HCT116 (cell line): ENCODE results near the gene KDM2B. TPM values are rescaled to one million over a fixed set of nuclear protein-coding genes. Genes with fewer than 3 reads are reported as not detected.

ENCODE experiments used
- ATAC-seq: fragments of 200-7000 bp; cut with Tn5 transposase; 2 replicates; pipeline ENCODE4 v1.9.1; 2020; ENCODE audit warnings: mild to moderate bottlenecking, moderate library complexity
- BruUV-seq: library from RNA; stranded (reverse); fragments of 400-500 nt; replicated peaks from 2 replicates; lab custom pipeline; 2021; lab: Mats Ljungman, UMichigan
- CTCF ChIA-PET: fragments of 300-600 bp; sonication (Branson Sonifier 250); formaldehyde crosslinking; loops from one replicate; lab custom pipeline; 2021; ENCODE audit warnings: antibody characterized with exemption; lab: Charles Lee
- POLR2A ChIA-PET: fragments of 300-600, 350-600 bp; sonication (Branson Sonifier 250); formaldehyde crosslinking; loops from one replicate; lab custom pipeline; 2021; ENCODE audit warnings: antibody characterized with exemption; lab: Charles Lee
- RAD21 ChIA-PET, 2 experiments: fragments of 300-600 bp; sonication (Branson Sonifier 250); formaldehyde crosslinking; loops; one replicate each; lab custom pipeline; 2023; ENCODE audit warnings: low total read pairs in 2 of 2; ENCODE audit not compliant: uncharacterized antibody in 2 of 2, unreplicated experiment in 2 of 2, low non-redundant PET in 1 of 2; lab: Charles Lee
- DNase-seq: peaks from one replicate; pipeline ENCODE4 v3.0.0-alpha.2; 2010; ENCODE audit warnings: low read depth, low spot score
- H2AFZ ChIP-seq: fragments of 200-600 bp; shearing (Covaris generic), sonication (generic); 2 replicates; pipeline ENCODE4 v1.6.1; 2017; ENCODE audit warnings: low read depth, mixed run types, mixed read lengths, antibody characterized with exemption, low read length; ENCODE audit not compliant: poor library complexity, severe bottlenecking
- H3K27ac ChIP-seq: 2 replicates; pipeline ENCODE4 v1.5.1; 2012; ENCODE audit warnings: low read depth, low read length
- H3K27me3 ChIP-seq: fragments of 200-600 bp; sonication (generic); 2 replicates; pipeline ENCODE4 v1.6.1; 2016; ENCODE audit warnings: mixed run types, low read length, mixed read lengths; ENCODE audit not compliant: insufficient read depth
- H3K36me3 ChIP-seq, 2 experiments: fragments of 200-500 bp in 1 of 2; fragments of 200-600 bp in 1 of 2; sonication (Bioruptor generic) in 1 of 2; sonication (generic) in 1 of 2; 2 replicates each; pipeline versions ENCODE4 v1.5.1 to v1.6.1; 2014 to 2016; ENCODE audit warnings: low read length in 2 of 2, inconsistent platforms in 1 of 2, mixed read lengths in 1 of 2, mixed run types in 1 of 2; ENCODE audit not compliant: insufficient read depth in 2 of 2, control insufficient read depth in 1 of 2
- H3K4me1 ChIP-seq, 2 experiments: fragments of 200-600 bp in 1 of 2; sonication (generic) in 1 of 2; 2 replicates each; pipeline versions ENCODE4 v1.5.1 to v1.6.1; 2012 to 2017; ENCODE audit warnings: low read length in 2 of 2, inconsistent platforms in 1 of 2, mild to moderate bottlenecking in 1 of 2, mixed read lengths in 1 of 2, mixed run types in 1 of 2, moderate library complexity in 1 of 2; ENCODE audit not compliant: insufficient read depth in 2 of 2, control insufficient read depth in 1 of 2
- H3K4me2 ChIP-seq: fragments of 200-600 bp; sonication (generic); 2 replicates; pipeline ENCODE4 v1.6.1; 2017; ENCODE audit warnings: mixed run types, low read length, mixed read lengths
- H3K4me3 ChIP-seq, 2 experiments: fragments of 200-600 bp in 1 of 2; sonication (generic) in 1 of 2; replicated peaks in 1 of 2; 2 replicates each; pipeline ENCODE4 v1.5.1; 2011 to 2016; ENCODE audit warnings: low read length in 2 of 2, control low read depth in 1 of 2, low read depth in 1 of 2, mild to moderate bottlenecking in 1 of 2, mixed read lengths in 1 of 2, mixed run types in 1 of 2
- H3K79me2 ChIP-seq: fragments of 200-600 bp; sonication (generic); 2 replicates; pipeline ENCODE4 v1.6.1; 2017; ENCODE audit warnings: mild to moderate bottlenecking, mixed run types, low read length, moderate library complexity, mixed read lengths; ENCODE audit not compliant: insufficient read depth
- H3K9ac ChIP-seq: fragments of 200-600 bp; sonication (generic); 2 replicates; pipeline ENCODE4 v1.6.1; 2016; ENCODE audit warnings: low read length, mixed read lengths
- H3K9me2 ChIP-seq: fragments of 200-600 bp; sonication (generic), shearing (Covaris generic); 2 replicates; pipeline ENCODE4 v1.6.1; 2017; ENCODE audit warnings: mixed run types, mild to moderate bottlenecking, moderate library complexity; ENCODE audit not compliant: insufficient read depth
- H3K9me3 ChIP-seq, 2 experiments: fragments of 200-500 bp in 1 of 2; fragments of 200-600 bp in 1 of 2; sonication (Bioruptor generic) in 1 of 2; sonication (generic) in 1 of 2; 2 replicates each; pipeline ENCODE4 v1.6.1; 2014 to 2017; ENCODE audit warnings: low read length in 2 of 2, mixed read lengths in 2 of 2, inconsistent platforms in 1 of 2, low read depth in 1 of 2, mild to moderate bottlenecking in 1 of 2, mixed run types in 1 of 2, moderate library complexity in 1 of 2; ENCODE audit not compliant: control insufficient read depth in 1 of 2, insufficient read depth in 1 of 2
- H4K20me1 ChIP-seq: fragments of 200-600 bp; sonication (generic), shearing (Covaris generic); 2 replicates; pipeline ENCODE4 v1.6.1; 2017; ENCODE audit warnings: mixed run types, mild to moderate bottlenecking, moderate library complexity; ENCODE audit not compliant: insufficient read depth
- ATF3 ChIP-seq: IDR thresholded peaks from 2 replicates; pipeline ENCODE4 v1.6.1; 2012
- CEBPB ChIP-seq: IDR thresholded peaks from 2 replicates; pipeline ENCODE4 v1.6.1; 2012; ENCODE audit warnings: low read depth
- CTCF ChIP-seq, 3 experiments: fragments of 200-600 bp in 1 of 3; sonication (generic) in 1 of 3; IDR thresholded peaks in 2 of 3; conservative IDR thresholded peaks in 1 of 3; 2 replicates each; pipeline ENCODE4 v1.5.1; 2012 to 2017; ENCODE audit warnings: low read depth in 2 of 3, low read length in 2 of 3, antibody characterized with exemption in 1 of 3, borderline replicate concordance in 1 of 3, control low read depth in 1 of 3, mild to moderate bottlenecking in 1 of 3, mixed read lengths in 1 of 3, mixed run types in 1 of 3, moderate library complexity in 1 of 3; ENCODE audit not compliant: insufficient read depth in 1 of 3
- EGR1 ChIP-seq: IDR thresholded peaks from 2 replicates; pipeline ENCODE4 v1.6.1; 2012; ENCODE audit warnings: low read depth
- ELF1 ChIP-seq: IDR thresholded peaks from 2 replicates; pipeline ENCODE4 v1.6.1; 2012; ENCODE audit warnings: low read depth, borderline replicate concordance
- EZH2 ChIP-seq: fragments of 200-600 bp; sonication (generic); IDR thresholded peaks from 2 replicates; pipeline ENCODE4 v1.6.1; 2017; ENCODE audit warnings: antibody characterized with exemption, mixed run types
- EZH2phosphoT487 ChIP-seq: fragments of 200-600 bp; IDR thresholded peaks from 2 replicates; pipeline ENCODE4 v1.6.1; 2018; ENCODE audit warnings: antibody characterized with exemption, borderline replicate concordance
- FOSL1 ChIP-seq: IDR thresholded peaks from 2 replicates; pipeline ENCODE4 v1.6.1; 2012; ENCODE audit warnings: low read depth
- JUND ChIP-seq: IDR thresholded peaks from 2 replicates; pipeline ENCODE4 v1.6.1; 2012
- MAX ChIP-seq: IDR thresholded peaks from 2 replicates; pipeline ENCODE4 v1.6.1; 2012
- POLR2A ChIP-seq: IDR thresholded peaks from 2 replicates; pipeline ENCODE4 v1.7.0; 2011; ENCODE audit warnings: borderline replicate concordance; ENCODE audit not compliant: insufficient read depth, insufficient read length; ENCODE audit errors: extremely low read depth
- POLR2AphosphoS5 ChIP-seq: IDR thresholded peaks from 2 replicates; pipeline ENCODE4 v1.6.1; 2011; ENCODE audit warnings: mild to moderate bottlenecking, low read depth, low read length, moderate library complexity
- RAD21 ChIP-seq: IDR thresholded peaks from 2 replicates; pipeline ENCODE4 v1.6.1; 2012; ENCODE audit warnings: low read depth, mild to moderate bottlenecking
- SIN3A ChIP-seq: IDR thresholded peaks from 2 replicates; pipeline ENCODE4 v1.6.1; 2012; ENCODE audit warnings: low read depth
- SP1 ChIP-seq: IDR thresholded peaks from 2 replicates; pipeline ENCODE4 v1.6.1; 2012; ENCODE audit warnings: low read depth
- SRF ChIP-seq: IDR thresholded peaks from 2 replicates; pipeline ENCODE4 v1.6.1; 2012; ENCODE audit warnings: low read depth
- YY1 ChIP-seq: IDR thresholded peaks from 2 replicates; pipeline ENCODE4 v1.6.1; 2011; ENCODE audit warnings: low read length, low read depth, moderate library complexity, mild to moderate bottlenecking; ENCODE audit not compliant: insufficient replicate concordance; ENCODE audit errors: extremely low read depth
- ZBTB33 ChIP-seq: IDR thresholded peaks from 2 replicates; pipeline ENCODE4 v1.6.1; 2011; ENCODE audit warnings: mild to moderate bottlenecking, low read length, moderate library complexity; ENCODE audit not compliant: insufficient replicate concordance; ENCODE audit errors: extremely low read depth
- intact Hi-C: fragments of 100-400 bp; cut with micrococcal nuclease; formaldehyde crosslinking; loops from 2 replicates; pipeline ENCODE4 v1.10.0; 2022
- total RNA-seq: library from RNA; stranded (reverse); gene quantifications from one replicate; pipeline ENCODE4 v1.2.1, GENCODE V29; 2021; ENCODE audit not compliant: unreplicated experiment

The KDM2B gene
- total RNA-seq, 1 experiment from 2014 or later = 36.7 TPM

- TF ChIP-seq CTCF (IDR thresholded peaks at IDR 0.05 in 2 of 3, conservative IDR thresholded peaks at IDR 0.05 in 1 of 3; ENCODE audit: borderline replicate concordance in 1 of 3, insufficient read depth in 1 of 3, low read depth in 2 of 3, low read length in 2 of 3) (no peak), ATF3 (no peak), MAX (no peak)
These were observed 6.8 kb downstream of the KDM2B start (continued) for GRCh38 chr12:121574025-121574424.

GRCh38 chr12:121571920-121572319, 8.9 kb downstream of the KDM2B start:
- H3K27me3 ChIP-seq = no peaks in the 10 kb centered on the region
- H3K36me3 ChIP-seq = no peaks in the 10 kb centered on the region
- H3K9ac ChIP-seq = no peak overlapping the region
- ChIA-PET POLR2A (no interaction called here), RAD21 (no interaction called here), CTCF (no interaction called here)
- H3K4me1 ChIP-seq = peaks cover 0 to 4% of the 10 kb centered on the region in 2 experiments; a peak in 2 of 4 replicates
- no peak overlapping the region for H3K27ac ChIP-seq
- H3K4me2 ChIP-seq = no peak overlapping the region
- no peak for ATAC-seq
- DNase-seq = no peak
- H4K20me1 ChIP-seq = no peaks in the 10 kb centered on the region
- BruUV-seq = no TSS peak
- intact Hi-C loops = no loop called here
- no peaks in the 10 kb centered on the region for H3K79me2 ChIP-seq
- H3K9me2 ChIP-seq = no peaks in the 10 kb centered on the region
- H3K4me3 ChIP-seq = no peak overlapping the region
- TF ChIP-seq CEBPB = no peak
- no peak for TF ChIP-seq EZH2
- TF ChIP-seq EGR1 = no peak
- TF ChIP-seq SP1 = no peak
- TF ChIP-seq FOSL1 = no peak
- TF ChIP-seq JUND = no peak
- TF ChIP-seq POLR2AphosphoS5 = no peak
- no peak for TF ChIP-seq SRF
- no peak for TF ChIP-seq RAD21
- TF ChIP-seq ELF1 = no peak
- TF ChIP-seq ZBTB33 = no peak
- no peak for TF ChIP-seq POLR2A
- no peak for TF ChIP-seq EZH2phosphoT487
- no peak for TF ChIP-seq YY1
- TF ChIP-seq CTCF (IDR thresholded peaks at IDR 0.05 in 2 of 3, conservative IDR thresholded peaks at IDR 0.05 in 1 of 3; ENCODE audit: borderline replicate concordance in 1 of 3, insufficient read depth in 1 of 3, low read depth in 2 of 3, low read length in 2 of 3) = no peak
- no peak for TF ChIP-seq SIN3A
- no peak overlapping the region for H2AFZ ChIP-seq
- no peaks in the 10 kb centered on the region for H3K9me3 ChIP-seq
